Adipocyte (in vitro differentiated cells): ENCODE results near the gene LAMP1.

ENCODE experiments used
- DNase-seq: peaks from one replicate; pipeline ENCODE4 v3.0.0-alpha.2; 2015; ENCODE audit warnings: low read depth
- H3K27me3 ChIP-seq: replicated peaks from 2 replicates; pipeline ENCODE4 v1.7.0; 2013; ENCODE audit warnings: mild to moderate bottlenecking, low read length, moderate library complexity; ENCODE audit not compliant: control insufficient read depth, insufficient read depth
- H3K36me3 ChIP-seq: 2 replicates; pipeline ENCODE4 v1.7.0; 2013; ENCODE audit warnings: low read length, mild to moderate bottlenecking, moderate library complexity; ENCODE audit not compliant: control insufficient read depth, insufficient read depth, severe bottlenecking
- H3K4me1 ChIP-seq: 2 replicates; pipeline ENCODE4 v1.7.0; 2013; ENCODE audit warnings: mild to moderate bottlenecking, low read length, moderate library complexity; ENCODE audit not compliant: control insufficient read depth, insufficient read depth
- H3K4me3 ChIP-seq: 2 replicates; pipeline ENCODE4 v1.7.0; 2013; ENCODE audit warnings: mild to moderate bottlenecking, low read length, moderate library complexity
- H3K9ac ChIP-seq: 2 replicates; pipeline ENCODE4 v1.7.0; 2013; ENCODE audit warnings: mild to moderate bottlenecking, low read length, moderate library complexity
- H3K9me3 ChIP-seq: 2 replicates; pipeline ENCODE4 v1.7.0; 2013; ENCODE audit warnings: mild to moderate bottlenecking, low read length, moderate library complexity; ENCODE audit not compliant: control insufficient read depth

Gene LAMP1

DNA sequence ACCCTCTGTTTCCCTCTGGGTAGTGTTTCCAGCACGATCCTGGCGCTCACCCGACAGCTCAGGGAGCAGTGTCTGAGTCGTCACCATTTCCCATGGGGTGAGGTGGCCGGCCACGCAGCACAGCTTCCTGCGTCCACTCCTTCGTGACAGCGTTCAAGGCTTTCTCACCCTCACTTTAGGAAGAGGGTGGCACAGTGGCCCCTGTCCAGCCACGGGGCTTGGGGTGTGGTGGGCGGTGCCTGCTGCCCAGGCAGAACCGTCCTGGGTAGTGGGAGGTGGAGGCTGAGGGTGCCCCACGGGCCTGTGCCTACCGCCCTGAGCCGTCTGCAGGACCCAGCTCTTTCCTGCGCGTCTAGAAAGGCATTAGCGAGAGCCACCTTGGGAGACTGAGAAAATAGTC, 21.9 kb downstream of the LAMP1 start:
- Histone ChIP-seq H3K27me3 (no peaks in the 10 kb centered on the region), H3K4me1 (no peaks in the 10 kb centered on the region), H3K9ac (no peak overlapping the region), H3K36me3 (peaks cover 65% of the 10 kb centered on the region), H3K4me3 (no peak overlapping the region), H3K9me3 (no peaks in the 10 kb centered on the region)
- DNase-seq: no peak

DNA sequence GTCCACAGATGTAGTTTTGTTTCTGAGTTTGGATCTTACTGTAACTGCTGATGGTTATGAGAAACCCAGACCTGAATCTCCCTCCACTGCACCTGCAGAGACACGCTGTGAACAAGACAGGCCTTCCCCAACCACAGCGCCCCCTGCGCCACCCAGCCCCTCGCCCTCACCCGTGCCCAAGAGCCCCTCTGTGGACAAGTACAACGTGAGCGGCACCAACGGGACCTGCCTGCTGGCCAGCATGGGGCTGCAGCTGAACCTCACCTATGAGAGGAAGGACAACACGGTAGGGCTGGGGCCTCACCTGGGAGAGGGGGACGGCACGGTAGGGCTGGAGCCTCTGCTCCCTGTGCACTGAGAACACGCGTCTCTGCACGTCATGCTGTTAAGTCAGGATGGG, 22.3 kb downstream of the LAMP1 start:
- no peak overlapping the region for H3K4me3 ChIP-seq
- no peaks in the 10 kb centered on the region for H3K27me3 ChIP-seq
- H3K36me3 ChIP-seq: peaks cover 70% of the 10 kb centered on the region
- H3K9ac ChIP-seq: no peak overlapping the region
- no peaks in the 10 kb centered on the region for H3K4me1 ChIP-seq
- DNase-seq: no peak
- H3K9me3 ChIP-seq: no peaks in the 10 kb centered on the region

DNA sequence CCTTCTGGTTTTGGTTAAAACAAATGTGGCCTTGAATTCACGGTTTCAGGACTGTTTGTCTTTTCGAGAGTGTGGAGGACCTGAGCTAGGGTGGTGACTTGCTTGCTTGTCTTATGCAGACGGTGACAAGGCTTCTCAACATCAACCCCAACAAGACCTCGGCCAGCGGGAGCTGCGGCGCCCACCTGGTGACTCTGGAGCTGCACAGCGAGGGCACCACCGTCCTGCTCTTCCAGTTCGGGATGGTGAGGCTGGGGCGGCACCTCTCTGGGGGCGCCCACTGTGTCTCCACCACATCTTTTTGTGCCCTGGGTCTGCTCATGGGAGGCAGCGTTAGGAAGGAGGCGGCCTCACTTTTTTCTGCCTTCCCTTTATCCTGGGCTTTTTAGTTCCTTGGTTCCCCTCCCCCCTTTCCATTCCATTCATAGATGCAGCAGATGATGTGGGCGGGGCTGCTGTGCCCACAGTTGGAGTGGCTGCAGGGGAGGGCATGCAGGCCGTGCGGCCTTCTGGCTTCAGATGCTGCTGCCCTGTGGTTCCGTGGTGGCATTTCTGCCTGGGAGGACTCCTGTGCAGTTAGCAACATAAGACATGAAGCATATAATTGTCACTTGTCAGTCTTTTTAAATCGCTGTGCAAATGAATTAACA, 23.3 kb downstream of the LAMP1 start:
- H3K36me3 ChIP-seq: peaks cover 74% of the 10 kb centered on the region
- H3K27me3 ChIP-seq: no peaks in the 10 kb centered on the region
- no peak overlapping the region for H3K9ac ChIP-seq
- no peak overlapping the region for H3K4me3 ChIP-seq
- H3K9me3 ChIP-seq: no peaks in the 10 kb centered on the region
- no peak for DNase-seq
- no peaks in the 10 kb centered on the region for H3K4me1 ChIP-seq

DNA sequence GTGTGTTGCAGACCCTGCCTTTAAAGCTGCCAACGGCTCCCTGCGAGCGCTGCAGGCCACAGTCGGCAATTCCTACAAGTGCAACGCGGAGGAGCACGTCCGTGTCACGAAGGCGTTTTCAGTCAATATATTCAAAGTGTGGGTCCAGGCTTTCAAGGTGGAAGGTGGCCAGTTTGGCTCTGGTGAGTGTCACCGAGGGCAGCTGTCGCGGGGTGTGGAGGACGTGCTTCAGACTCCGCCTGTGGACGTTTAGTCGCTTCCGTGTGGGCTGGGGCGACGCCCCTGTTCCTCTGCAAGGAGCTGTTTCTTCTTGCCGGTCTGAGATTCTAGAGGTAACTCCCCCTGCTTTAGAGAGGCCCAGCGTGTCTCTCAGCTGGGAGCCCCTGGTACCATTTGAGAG, 24.5 kb downstream of the LAMP1 start:
- DNase-seq: no peak
- no peaks in the 10 kb centered on the region for H3K27me3 ChIP-seq
- no peak overlapping the region for H3K4me3 ChIP-seq
- no peak overlapping the region for H3K9ac ChIP-seq
- no peaks in the 10 kb centered on the region for H3K4me1 ChIP-seq
- no peaks in the 10 kb centered on the region for H3K9me3 ChIP-seq
- H3K36me3 ChIP-seq: peaks cover 78% of the 10 kb centered on the region

DNA sequence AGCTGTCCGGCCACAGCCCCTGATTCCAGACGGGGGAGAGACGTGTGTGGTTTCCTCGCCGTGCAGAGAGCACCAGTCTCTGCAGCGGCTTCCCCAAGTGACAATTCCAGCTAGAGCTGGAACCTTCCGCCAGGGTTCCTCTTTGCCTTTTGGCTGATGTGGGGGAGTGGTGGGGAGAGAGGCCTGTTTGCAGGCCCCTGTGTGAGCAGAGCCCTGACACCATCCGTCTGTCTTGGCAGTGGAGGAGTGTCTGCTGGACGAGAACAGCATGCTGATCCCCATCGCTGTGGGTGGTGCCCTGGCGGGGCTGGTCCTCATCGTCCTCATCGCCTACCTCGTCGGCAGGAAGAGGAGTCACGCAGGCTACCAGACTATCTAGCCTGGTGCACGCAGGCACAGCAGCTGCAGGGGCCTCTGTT, 25.0 kb downstream of the LAMP1 start:
- Histone ChIP-seq H3K4me1 (no peaks in the 10 kb centered on the region), H3K27me3 (no peaks in the 10 kb centered on the region), H3K9ac (no peak overlapping the region), H3K36me3 (peaks cover 74% of the 10 kb centered on the region), H3K9me3 (no peaks in the 10 kb centered on the region), H3K4me3 (no peak overlapping the region)
- DNase-seq: no peak

DNA sequence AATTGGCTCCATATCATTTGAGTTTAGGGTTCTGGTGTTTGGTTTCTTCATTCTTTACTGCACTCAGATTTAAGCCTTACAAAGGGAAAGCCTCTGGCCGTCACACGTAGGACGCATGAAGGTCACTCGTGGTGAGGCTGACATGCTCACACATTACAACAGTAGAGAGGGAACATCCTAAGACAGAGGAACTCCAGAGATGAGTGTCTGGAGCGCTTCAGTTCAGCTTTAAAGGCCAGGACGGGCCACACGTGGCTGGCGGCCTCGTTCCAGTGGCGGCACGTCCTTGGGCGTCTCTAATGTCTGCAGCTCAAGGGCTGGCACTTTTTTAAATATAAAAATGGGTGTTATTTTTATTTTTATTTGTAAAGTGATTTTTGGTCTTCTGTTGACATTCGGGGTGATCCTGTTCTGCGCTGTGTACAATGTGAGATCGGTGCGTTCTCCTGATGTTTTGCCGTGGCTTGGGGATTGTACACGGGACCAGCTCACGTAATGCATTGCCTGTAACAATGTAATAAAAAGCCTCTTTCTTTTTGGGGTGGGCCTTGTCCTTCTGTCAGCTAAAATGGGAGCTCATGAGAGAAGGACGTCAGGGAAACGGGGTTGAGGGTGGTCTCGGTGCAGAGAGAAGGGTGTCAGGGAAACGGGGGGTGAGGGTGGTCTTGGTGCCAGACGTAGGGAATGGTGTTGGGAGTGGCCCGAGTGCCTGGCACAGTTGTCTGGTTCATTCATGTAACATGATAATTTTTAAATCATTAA, 26.0 kb downstream of the LAMP1 start:
- Histone ChIP-seq H3K9me3 (no peaks in the 10 kb centered on the region), H3K36me3 (peaks cover 68% of the 10 kb centered on the region), H3K9ac (no peak overlapping the region), H3K4me1 (no peaks in the 10 kb centered on the region), H3K27me3 (no peaks in the 10 kb centered on the region), H3K4me3 (no peak overlapping the region)
- DNase-seq: no peak

DNA sequence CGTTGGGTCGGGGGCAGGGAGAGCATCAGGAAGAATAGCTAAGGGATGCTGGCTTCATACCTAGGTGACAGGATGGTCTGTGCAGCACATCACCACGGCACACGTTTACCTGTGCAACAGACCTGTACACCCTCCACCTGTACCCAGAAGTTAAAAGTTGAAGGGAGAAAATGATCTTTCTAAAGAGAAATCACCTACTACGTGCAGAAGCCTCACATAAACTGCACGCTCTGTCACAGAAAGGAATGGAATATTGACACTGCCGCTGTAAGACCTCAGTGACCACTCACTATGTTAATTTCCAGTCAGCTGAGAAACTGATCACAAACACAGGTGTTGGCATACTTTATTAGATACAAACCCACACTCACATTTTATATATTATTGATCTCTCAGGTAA, 26.8 kb downstream of the LAMP1 start:
- H3K4me3 ChIP-seq: no peak overlapping the region
- no peak for DNase-seq
- no peaks in the 10 kb centered on the region for H3K4me1 ChIP-seq
- no peaks in the 10 kb centered on the region for H3K9me3 ChIP-seq
- no peaks in the 10 kb centered on the region for H3K27me3 ChIP-seq
- H3K36me3 ChIP-seq: peaks cover 60% of the 10 kb centered on the region
- H3K9ac ChIP-seq: no peak overlapping the region

DNA sequence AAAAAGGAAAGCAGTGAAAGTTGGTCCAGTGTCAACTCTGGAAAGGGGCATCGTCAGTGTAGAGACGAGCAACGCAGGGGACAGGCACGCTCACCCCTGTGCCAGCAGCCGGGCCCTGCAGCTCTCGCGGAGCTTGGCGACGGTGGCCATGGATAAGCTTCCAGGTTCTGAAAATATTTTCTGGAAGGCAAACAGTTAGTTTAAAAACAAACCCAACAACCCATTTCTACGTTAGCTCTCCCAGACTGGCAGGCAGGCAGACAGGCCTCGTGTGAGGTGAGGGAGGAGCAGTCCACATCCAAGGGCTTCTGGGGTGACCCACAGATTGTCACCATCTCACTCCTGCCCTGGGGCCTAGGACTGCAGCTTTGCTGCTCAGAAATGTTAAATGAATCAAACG, 27.4 kb downstream of the LAMP1 start:
- Histone ChIP-seq H3K27me3 (no peaks in the 10 kb centered on the region), H3K4me1 (no peaks in the 10 kb centered on the region), H3K36me3 (peaks cover 55% of the 10 kb centered on the region), H3K4me3 (no peak overlapping the region), H3K9ac (no peak overlapping the region), H3K9me3 (no peaks in the 10 kb centered on the region)
- no peak for DNase-seq

DNA sequence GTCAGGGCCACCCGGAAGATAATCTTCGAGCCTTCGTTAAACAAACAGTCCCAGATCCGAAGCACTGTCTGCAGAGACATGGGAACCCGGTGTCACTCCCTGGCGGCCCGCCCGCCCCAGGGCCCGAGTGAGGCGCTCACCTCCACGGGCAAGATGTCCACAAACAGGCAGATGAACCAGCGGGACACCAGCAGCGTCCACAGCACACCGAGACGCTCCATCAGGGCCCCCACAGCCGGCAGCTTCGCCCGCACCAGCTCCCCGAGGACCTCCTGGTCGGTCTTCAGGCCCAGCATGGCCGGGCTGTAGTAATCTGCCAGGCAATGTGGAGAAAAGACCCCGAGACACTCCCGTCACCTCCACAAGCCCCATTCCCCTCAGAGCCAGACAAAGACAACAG, 28.7 kb downstream of the LAMP1 start:
- DNase-seq: no peak
- no peak overlapping the region for H3K9ac ChIP-seq
- H3K4me3 ChIP-seq: no peak overlapping the region
- H3K36me3 ChIP-seq: peaks cover 41% of the 10 kb centered on the region
- no peaks in the 10 kb centered on the region for H3K4me1 ChIP-seq
- no peaks in the 10 kb centered on the region for H3K9me3 ChIP-seq
- no peaks in the 10 kb centered on the region for H3K27me3 ChIP-seq

DNA sequence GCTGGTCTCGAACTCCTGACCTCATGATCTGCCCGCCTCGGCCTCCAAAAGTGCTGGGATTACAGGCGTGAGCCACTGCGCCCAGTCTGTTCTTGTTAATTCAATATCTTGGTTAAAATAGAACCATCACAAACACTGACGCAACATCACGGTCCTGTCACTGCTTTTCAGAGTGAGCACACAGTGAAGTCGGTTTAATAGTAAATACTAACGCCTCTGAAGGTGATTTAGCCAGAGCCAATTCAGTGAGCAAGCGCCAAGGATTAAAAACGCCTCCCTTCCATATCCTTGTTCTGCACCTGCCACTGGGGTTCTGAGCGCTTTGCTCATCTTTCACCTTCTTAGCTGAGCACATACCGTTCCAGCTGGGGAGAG, 30.3 kb downstream of the LAMP1 start:
- Histone ChIP-seq H3K4me1 (no peaks in the 10 kb centered on the region), H3K9ac (no peak overlapping the region), H3K27me3 (no peaks in the 10 kb centered on the region), H3K4me3 (no peak overlapping the region), H3K9me3 (no peaks in the 10 kb centered on the region), H3K36me3 (peaks cover 25% of the 10 kb centered on the region)
- DNase-seq: no peak

DNA sequence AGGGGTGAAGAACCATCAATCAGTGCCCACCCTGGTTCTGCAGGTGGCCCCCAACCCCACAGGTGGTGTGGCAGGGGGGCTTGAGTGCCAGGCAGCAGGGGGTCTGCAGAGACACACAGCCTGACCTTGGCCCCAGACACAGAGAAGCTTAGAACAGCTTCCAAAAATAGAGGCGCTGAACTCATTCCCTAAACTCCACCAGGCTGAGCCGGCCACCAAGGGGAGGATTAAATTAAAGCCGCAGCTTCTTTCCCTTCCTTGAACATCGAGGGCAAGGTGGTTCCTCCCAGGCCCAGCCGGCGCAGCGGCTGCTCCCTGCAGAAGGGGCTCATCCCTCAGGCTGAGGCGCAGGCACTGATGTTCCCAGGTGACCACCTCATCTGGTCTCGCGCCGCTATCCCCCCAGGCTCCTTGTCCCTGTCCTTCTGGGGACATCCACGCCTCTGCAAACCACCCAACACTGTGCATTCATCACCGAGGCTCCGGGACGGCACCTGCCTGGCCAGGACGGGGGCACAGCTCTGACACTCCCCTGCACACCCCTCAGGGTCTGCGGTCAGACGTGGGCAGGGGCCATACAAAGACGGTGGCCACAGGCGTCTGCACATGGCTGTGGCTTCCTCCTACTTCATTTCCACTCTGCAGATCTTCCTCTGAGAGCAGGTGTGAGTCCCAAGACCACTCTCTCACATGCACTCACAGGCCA, 30.9 kb downstream of the LAMP1 start:
- H3K9ac ChIP-seq: no peak overlapping the region
- no peaks in the 10 kb centered on the region for H3K27me3 ChIP-seq
- H3K9me3 ChIP-seq: no peaks in the 10 kb centered on the region
- no peak for DNase-seq
- H3K36me3 ChIP-seq: peaks cover 23% of the 10 kb centered on the region
- no peak overlapping the region for H3K4me3 ChIP-seq
- no peaks in the 10 kb centered on the region for H3K4me1 ChIP-seq
